Chondrocyte (in vitro differentiated cells): ENCODE measurements around the gene SPTBN1. TPM values are rescaled to one million over a fixed set of nuclear protein-coding genes. Genes with fewer than 3 reads are reported as not detected.

ENCODE experiments used
- DNase-seq: peaks from one replicate; pipeline ENCODE4 v3.0.0; 2021; ENCODE audit warnings: mixed read lengths, low spot score
- H3K27ac Mint-ChIP-seq: one replicate; pipeline ENCODE4 v1.8.0; 2021; ENCODE audit warnings: mild to moderate bottlenecking, moderate library complexity, mixed read lengths; ENCODE audit not compliant: unreplicated experiment
- H3K27me3 Mint-ChIP-seq: 2 replicates; pipeline ENCODE4 v1.8.0; 2021; ENCODE audit warnings: low read depth, mixed read lengths
- H3K36me3 Mint-ChIP-seq: 2 replicates; pipeline ENCODE4 v1.8.0; 2021; ENCODE audit warnings: low read depth, mixed read lengths
- H3K4me1 Mint-ChIP-seq: 2 replicates; pipeline ENCODE4 v1.8.0; 2021; ENCODE audit warnings: low read depth, mild to moderate bottlenecking, mixed read lengths
- H3K4me3 Mint-ChIP-seq: one replicate; pipeline ENCODE4 v1.8.0; 2021; ENCODE audit warnings: mild to moderate bottlenecking, moderate library complexity, mixed read lengths; ENCODE audit not compliant: unreplicated experiment
- H3K9me3 Mint-ChIP-seq: 2 replicates; pipeline ENCODE4 v1.8.0; 2021; ENCODE audit warnings: low read depth, mixed read lengths
- total RNA-seq: library from RNA; stranded (reverse); gene quantifications from 3 replicates; pipeline ENCODE4 v1.2.1, GENCODE V29; 2021
- TF ChIP-seq, protein P1 (sequence below): fragments of 200-600 bp; sonication (generic); IDR thresholded peaks from 2 replicates; pipeline ENCODE4 v1.5.0; 2021; ENCODE audit warnings: antibody characterized with exemption, mild to moderate bottlenecking, moderate library complexity

The SPTBN1 gene
- total RNA-seq, 1 donor from 2014 or later, result 297 TPM

DNA sequence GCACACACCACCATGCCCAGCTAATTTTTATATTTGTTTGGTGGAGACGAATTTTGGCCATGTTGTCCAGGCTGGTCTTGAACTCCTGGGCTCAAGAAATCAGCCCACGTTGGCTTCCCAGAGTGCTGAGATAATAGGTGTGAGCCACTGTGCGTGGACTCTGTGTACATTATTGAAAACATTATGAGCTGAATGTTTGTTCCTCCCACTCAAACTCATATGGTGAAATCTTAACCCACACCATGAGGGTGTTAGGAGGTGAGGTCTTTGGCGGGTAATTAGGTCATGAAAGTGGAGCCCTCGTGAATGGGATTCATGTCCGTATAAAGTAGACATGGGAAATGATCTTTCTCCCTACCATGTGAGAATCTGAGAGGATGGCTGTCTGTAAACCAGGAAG is 83.6 kb downstream of the SPTBN1 start:
- H3K27ac Mint-ChIP-seq, result peak overlapping the region; percentile 17
- no peaks in the 10 kb centered on the region for H3K9me3 Mint-ChIP-seq
- peaks cover 11% of the 10 kb centered on the region for H3K4me1 Mint-ChIP-seq
- TF ChIP-seq, protein P1, sequence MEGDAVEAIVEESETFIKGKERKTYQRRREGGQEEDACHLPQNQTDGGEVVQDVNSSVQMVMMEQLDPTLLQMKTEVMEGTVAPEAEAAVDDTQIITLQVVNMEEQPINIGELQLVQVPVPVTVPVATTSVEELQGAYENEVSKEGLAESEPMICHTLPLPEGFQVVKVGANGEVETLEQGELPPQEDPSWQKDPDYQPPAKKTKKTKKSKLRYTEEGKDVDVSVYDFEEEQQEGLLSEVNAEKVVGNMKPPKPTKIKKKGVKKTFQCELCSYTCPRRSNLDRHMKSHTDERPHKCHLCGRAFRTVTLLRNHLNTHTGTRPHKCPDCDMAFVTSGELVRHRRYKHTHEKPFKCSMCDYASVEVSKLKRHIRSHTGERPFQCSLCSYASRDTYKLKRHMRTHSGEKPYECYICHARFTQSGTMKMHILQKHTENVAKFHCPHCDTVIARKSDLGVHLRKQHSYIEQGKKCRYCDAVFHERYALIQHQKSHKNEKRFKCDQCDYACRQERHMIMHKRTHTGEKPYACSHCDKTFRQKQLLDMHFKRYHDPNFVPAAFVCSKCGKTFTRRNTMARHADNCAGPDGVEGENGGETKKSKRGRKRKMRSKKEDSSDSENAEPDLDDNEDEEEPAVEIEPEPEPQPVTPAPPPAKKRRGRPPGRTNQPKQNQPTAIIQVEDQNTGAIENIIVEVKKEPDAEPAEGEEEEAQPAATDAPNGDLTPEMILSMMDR, result no peak
- peaks cover 21% of the 10 kb centered on the region for H3K36me3 Mint-ChIP-seq
- H3K27me3 Mint-ChIP-seq, result no peaks in the 10 kb centered on the region
- H3K4me3 Mint-ChIP-seq, result no peak overlapping the region
- DNase-seq, result no peak

DNA sequence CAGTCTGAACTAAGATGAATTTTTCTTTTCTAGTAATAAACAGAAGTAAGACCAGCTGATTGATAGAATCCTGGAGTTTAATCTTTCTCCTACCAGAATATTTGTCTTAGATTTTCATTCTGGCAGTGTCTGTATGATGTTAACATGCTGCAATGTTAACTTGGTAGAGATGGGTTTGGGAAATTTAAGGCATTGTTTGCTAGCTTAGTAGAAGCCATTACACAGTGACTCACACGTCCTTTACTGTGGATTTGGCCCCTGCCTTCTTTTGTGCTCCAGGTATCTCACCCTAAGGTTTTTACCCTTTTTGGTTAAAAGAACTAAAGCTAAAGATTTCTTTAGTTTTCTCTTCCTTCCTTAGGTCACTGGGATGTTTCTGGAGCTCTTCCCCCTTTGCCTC is 84.1 kb downstream of the SPTBN1 start:
- no peak overlapping the region for H3K27ac Mint-ChIP-seq
- H3K27me3 Mint-ChIP-seq, result no peaks in the 10 kb centered on the region
- H3K36me3 Mint-ChIP-seq, result peaks cover 19% of the 10 kb centered on the region
- H3K9me3 Mint-ChIP-seq, result no peaks in the 10 kb centered on the region
- TF ChIP-seq, protein P1, result no peak
- no peak overlapping the region for H3K4me3 Mint-ChIP-seq
- H3K4me1 Mint-ChIP-seq, result peaks cover 11% of the 10 kb centered on the region
- DNase-seq, result no peak

DNA sequence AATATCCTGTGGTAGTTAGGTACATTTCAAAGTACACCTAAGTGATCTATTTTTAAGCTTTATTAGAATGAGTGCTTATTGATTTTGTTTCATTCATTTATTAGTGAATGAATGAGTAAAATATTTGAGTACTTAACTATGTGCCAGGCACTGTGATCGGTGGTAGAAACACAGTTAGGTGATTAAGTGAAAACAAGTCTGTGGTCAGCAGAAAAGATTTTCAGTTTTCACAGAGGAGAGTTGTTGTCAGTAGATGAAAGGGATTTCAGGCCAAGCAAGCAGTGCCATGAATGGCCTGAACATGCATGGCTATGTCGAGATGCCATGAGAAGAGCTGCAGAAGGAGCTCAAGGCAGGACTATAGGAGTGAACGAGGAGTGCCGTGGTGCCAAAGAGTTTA is 85.9 kb downstream of the SPTBN1 start:
- TF ChIP-seq, protein P1, result no peak
- Mint-ChIP-seq H3K4me3 (no peak overlapping the region), H3K4me1 (peaks cover 26% of the 10 kb centered on the region), H3K9me3 (no peaks in the 10 kb centered on the region), H3K36me3 (peaks cover 13% of the 10 kb centered on the region), H3K27me3 (no peaks in the 10 kb centered on the region), H3K27ac (no peak overlapping the region)
- DNase-seq, result no peak

DNA sequence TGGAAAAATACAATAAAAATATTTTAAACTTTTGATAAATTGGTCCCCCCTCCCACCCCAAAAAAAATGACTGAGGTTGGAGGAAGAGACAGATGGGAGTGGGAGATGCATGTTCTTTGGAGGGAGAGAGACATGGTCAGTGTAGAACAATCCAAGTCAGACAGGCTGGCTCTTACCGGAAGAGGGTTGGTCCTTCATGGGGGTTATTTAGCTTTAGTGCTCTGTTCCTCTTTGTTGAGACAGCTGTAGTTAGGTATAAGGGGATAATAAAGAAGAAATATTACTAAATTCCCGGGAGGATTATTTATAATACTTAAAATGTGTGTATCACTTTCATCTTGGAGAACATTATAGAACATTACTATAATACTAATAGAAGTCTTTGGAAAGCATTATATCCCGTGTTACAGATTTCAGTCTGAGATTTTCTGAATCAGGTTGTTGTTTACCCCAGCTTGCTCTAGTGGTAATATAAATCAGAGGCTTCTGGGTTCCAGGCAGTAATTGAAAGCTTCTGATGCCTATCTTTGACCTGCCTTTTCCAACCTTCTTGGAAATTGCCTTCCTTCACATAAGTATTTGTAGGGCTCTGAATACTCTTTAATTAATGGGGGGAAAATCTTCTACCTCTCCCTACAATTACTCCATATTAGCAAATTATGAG is 87.7 kb downstream of the SPTBN1 start:
- TF ChIP-seq, protein P1, result no peak
- Mint-ChIP-seq H3K27me3 (no peaks in the 10 kb centered on the region), H3K4me3 (no peak overlapping the region), H3K4me1 (peaks cover 27% of the 10 kb centered on the region), H3K9me3 (no peaks in the 10 kb centered on the region), H3K36me3 (peaks cover 5% of the 10 kb centered on the region), H3K27ac (no peak overlapping the region)
- no peak for DNase-seq

DNA sequence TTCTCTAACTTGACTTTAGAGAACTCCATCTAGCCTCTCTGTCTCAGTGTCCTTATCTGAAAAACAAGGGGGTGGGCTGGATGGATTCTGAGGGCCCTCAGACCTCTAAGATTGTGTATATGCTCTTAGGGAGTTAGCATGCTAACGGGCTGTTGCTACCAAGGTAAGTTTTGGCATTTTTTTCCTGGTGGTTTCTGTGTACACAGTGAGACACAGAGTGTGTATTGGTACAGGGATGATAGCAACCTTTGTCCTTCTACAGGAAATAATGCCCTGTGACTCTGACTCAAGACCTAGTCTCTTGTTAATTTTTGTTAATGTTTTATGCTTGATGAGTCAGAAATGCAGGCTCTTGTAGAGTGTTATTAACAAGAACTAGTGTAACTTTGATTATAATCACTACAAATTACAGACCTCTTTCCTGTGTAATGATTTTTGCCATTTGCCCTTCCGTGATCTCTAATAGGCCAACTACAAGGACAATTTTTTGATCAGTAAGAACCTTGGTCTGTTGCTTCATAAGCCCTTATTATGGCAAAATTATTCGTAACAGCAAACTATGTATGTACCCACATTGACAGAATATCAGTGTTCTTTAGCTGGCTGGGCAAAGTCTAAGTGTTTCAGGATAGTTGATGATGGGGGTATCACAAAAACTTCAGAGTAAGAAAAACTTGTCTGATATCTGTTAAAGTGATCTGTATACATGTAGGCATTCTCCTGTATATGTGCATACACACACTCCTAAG is 89.7 kb downstream of the SPTBN1 start:
- no peak for DNase-seq
- no peak overlapping the region for H3K27ac Mint-ChIP-seq
- TF ChIP-seq, protein P1, result no peak
- H3K4me1 Mint-ChIP-seq, result peaks cover 26% of the 10 kb centered on the region
- peaks cover 2% of the 10 kb centered on the region for H3K36me3 Mint-ChIP-seq
- H3K27me3 Mint-ChIP-seq, result no peaks in the 10 kb centered on the region
- H3K4me3 Mint-ChIP-seq, result no peak overlapping the region
- H3K9me3 Mint-ChIP-seq, result no peaks in the 10 kb centered on the region
